HepG2 (cell line): ENCODE data around the gene EYA2.

Experiments
- CHCHD3 ChIP-seq: sonication (generic); formaldehyde crosslinking; IDR thresholded peaks from 2 replicates; pipeline ENCODE4 v1.8.0; 2022; ENCODE audit warnings: mild to moderate bottlenecking, missing genetic modification reagents, moderate library complexity
- CHD2 ChIP-seq: IDR thresholded peaks from 2 replicates; pipeline ENCODE4 v1.6.1; 2011; ENCODE audit warnings: low read depth, low read length, improper control_type of control experiment
- CTCF ChIP-seq: sonication (generic); formaldehyde crosslinking; IDR thresholded peaks from 2 replicates; pipeline ENCODE4 v1.5.0; 2020; ENCODE audit warnings: mild to moderate bottlenecking, missing genetic modification reagents, moderate library complexity
- KDM5B ChIP-seq: sonication (generic); formaldehyde crosslinking; IDR thresholded peaks from 2 replicates; pipeline ENCODE4 v1.4.0; 2020; ENCODE audit warnings: missing genetic modification reagents, mild to moderate bottlenecking, borderline replicate concordance
- MAFK ChIP-seq, 2 experiments: IDR thresholded peaks in 1 of 2; conservative IDR thresholded peaks in 1 of 2; 2 replicates each; pipeline ENCODE4 v1.6.1; 2011; ENCODE audit warnings: improper control_type of control experiment in 2 of 2, low read length in 2 of 2
- ZBTB43 ChIP-seq: sonication (generic); formaldehyde crosslinking; conservative IDR thresholded peaks from 2 replicates; pipeline ENCODE4 v1.4.0; 2020; ENCODE audit warnings: missing genetic modification reagents
- ZNF20 ChIP-seq: sonication (generic); formaldehyde crosslinking; IDR thresholded peaks from 2 replicates; pipeline ENCODE4 v1.4.0; 2020; ENCODE audit warnings: mild to moderate bottlenecking, moderate library complexity, missing genetic modification reagents

- TF ChIP-seq MAFK (conservative IDR thresholded peaks at IDR 0.05 in 1 of 2, IDR thresholded peaks at IDR 0.05 in 1 of 2; ENCODE audit: low read length in 2 of 2) (no peak), CHD2 (no peak), ZNF20 (CRISPR knock-in tag) (no peak), CHCHD3 (no peak), CTCF (CRISPR knock-in tag) (no peak), ZBTB43 (no peak), KDM5B (no peak)
Measured at GRCh38 chr20:46931699-46932098, 37.1 kb downstream of the EYA2 start.
